ENCODE data around the gene LMNB1. TPM values are rescaled to one million over a fixed set of nuclear protein-coding genes. Genes with fewer than 3 reads are reported as not detected.

LMNB1 gene
- total RNA-seq, 3 donors from 2014 or later (not counting 1 experiment from before 2014, with no cell fraction given), result 31.2 to 57.8 (median 37.3) TPM

DNA sequence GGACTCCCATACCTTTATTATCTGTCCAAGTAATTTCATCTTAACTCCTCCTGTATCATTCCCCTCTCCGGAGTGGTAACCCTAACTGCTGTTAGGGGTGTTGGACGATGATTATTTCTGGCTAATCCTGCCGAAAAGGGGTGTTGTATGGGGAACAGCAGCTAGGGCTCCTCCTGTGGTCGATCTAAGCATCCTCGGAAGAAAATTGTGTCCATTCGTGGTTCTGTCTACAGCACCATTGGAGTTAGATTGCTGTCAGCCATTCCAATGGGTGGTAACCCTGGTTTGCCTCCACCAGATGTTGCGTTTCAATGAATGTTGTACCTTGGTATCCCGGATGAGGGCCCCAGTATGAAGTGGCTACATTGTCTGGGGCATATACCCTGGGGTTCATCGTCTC is 35.6 kb upstream of the LMNB1 start:
- no peaks in the 10 kb centered on the region for H3K4me1 Mint-ChIP-seq
- no peaks in the 10 kb centered on the region for H3K9me3 Mint-ChIP-seq
- no peaks in the 10 kb centered on the region for H3K27me3 ChIP-seq (ENCODE audit: control insufficient read depth, insufficient read depth, low read length)
- intact Hi-C loops (cut with micrococcal nuclease), result no loop called here
- no peaks in the 10 kb centered on the region for H3K36me3 ChIP-seq (ENCODE audit: control insufficient read depth, insufficient read depth, low read length)
- no peaks in the 10 kb centered on the region for H3K4me1 ChIP-seq (ENCODE audit: control insufficient read depth, insufficient read depth, low read length)
- no peaks in the 10 kb centered on the region for H3K36me3 Mint-ChIP-seq
- ATAC-seq (no peak), DNase-seq (no peak)
- WGBS (ENCODE audit: insufficient coverage), result 92% methylated on average over 8 of the region's 9 CpGs
- no peaks in the 10 kb centered on the region for H3K9me3 ChIP-seq (ENCODE audit: control insufficient read depth, insufficient read depth, low read length)
- TF ChIP-seq, protein P1, sequence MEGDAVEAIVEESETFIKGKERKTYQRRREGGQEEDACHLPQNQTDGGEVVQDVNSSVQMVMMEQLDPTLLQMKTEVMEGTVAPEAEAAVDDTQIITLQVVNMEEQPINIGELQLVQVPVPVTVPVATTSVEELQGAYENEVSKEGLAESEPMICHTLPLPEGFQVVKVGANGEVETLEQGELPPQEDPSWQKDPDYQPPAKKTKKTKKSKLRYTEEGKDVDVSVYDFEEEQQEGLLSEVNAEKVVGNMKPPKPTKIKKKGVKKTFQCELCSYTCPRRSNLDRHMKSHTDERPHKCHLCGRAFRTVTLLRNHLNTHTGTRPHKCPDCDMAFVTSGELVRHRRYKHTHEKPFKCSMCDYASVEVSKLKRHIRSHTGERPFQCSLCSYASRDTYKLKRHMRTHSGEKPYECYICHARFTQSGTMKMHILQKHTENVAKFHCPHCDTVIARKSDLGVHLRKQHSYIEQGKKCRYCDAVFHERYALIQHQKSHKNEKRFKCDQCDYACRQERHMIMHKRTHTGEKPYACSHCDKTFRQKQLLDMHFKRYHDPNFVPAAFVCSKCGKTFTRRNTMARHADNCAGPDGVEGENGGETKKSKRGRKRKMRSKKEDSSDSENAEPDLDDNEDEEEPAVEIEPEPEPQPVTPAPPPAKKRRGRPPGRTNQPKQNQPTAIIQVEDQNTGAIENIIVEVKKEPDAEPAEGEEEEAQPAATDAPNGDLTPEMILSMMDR (IDR thresholded peaks at IDR 0.05), result no peak
- H3K4me3 ChIP-seq (ENCODE audit: low read length), result no peak overlapping the region
- H3K27ac Mint-ChIP-seq, result no peak overlapping the region
- no peak overlapping the region for H3K27ac ChIP-seq (ENCODE audit: low read length)
- no peak overlapping the region for H3K4me3 Mint-ChIP-seq
- peaks cover 0 to 2% of the 10 kb centered on the region in 2 donors for H3K27me3 Mint-ChIP-seq (ENCODE audit: low read depth in 2 of 2)

DNA sequence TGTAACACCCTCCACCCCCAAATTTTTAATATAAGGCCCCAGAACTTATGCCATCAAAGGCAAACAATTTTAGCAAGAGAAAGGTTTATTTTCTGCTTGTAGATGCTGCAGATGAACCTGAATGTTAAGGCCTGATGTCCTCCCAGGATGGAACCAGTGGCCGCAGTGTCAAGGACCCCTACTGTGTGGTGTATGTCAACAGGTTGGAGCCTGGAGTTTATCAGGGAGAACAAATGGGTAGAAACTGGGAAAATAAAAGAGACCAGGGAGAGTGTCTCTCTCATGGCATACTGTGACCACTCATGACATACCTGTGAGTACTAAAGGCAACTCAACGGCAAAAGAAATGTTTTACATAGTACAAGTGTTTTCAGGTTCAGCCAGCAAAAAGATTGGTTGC is 34.5 kb upstream of the LMNB1 start:
- Histone ChIP-seq H3K27me3 (ENCODE audit: control insufficient read depth, insufficient read depth, low read length) (no peaks in the 10 kb centered on the region), H3K4me3 (ENCODE audit: low read length) (no peak overlapping the region), H3K9me3 (ENCODE audit: control insufficient read depth, insufficient read depth, low read length) (no peaks in the 10 kb centered on the region), H3K27ac (ENCODE audit: low read length) (no peak overlapping the region), H3K4me1 (ENCODE audit: control insufficient read depth, insufficient read depth, low read length) (no peaks in the 10 kb centered on the region), H3K36me3 (ENCODE audit: control insufficient read depth, insufficient read depth, low read length) (no peaks in the 10 kb centered on the region)
- ATAC-seq (no peak), DNase-seq (no peak)
- no peak overlapping the region for H3K4me3 Mint-ChIP-seq
- H3K27ac Mint-ChIP-seq, result no peak overlapping the region
- intact Hi-C loops (cut with micrococcal nuclease), result no loop called here
- peaks cover 0 to 2% of the 10 kb centered on the region in 2 donors for H3K27me3 Mint-ChIP-seq (ENCODE audit: low read depth in 2 of 2)
- no peaks in the 10 kb centered on the region for H3K9me3 Mint-ChIP-seq
- TF ChIP-seq, protein P1 (IDR thresholded peaks at IDR 0.05), result no peak
- WGBS (ENCODE audit: insufficient coverage), result 95% methylated on average over 2 of the region's 2 CpGs
- H3K36me3 Mint-ChIP-seq, result no peaks in the 10 kb centered on the region
- H3K4me1 Mint-ChIP-seq, result no peaks in the 10 kb centered on the region

DNA sequence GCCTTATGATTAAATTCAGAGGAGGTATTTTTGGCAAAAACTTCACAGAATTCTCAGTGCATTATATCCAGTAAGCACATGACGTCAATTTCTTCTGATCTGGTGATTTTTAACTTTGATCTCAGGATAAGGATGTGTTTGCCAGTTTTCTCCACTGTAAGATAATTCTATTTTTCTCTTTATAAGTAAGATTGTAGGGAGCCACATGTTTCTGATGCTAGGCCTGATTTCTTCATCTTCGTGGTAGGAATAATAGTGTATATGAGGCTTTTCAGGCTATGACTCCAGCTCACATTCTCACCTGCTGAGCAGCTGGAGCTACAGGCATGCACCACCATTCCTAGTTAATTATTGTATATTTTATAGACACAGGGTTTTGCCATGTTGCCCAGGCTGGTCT is 32.1 kb upstream of the LMNB1 start:
- intact Hi-C loops (cut with micrococcal nuclease), result no loop called here
- DNase-seq (no peak), ATAC-seq (no peak)
- Mint-ChIP-seq H3K36me3 (no peaks in the 10 kb centered on the region), H3K4me3 (no peak overlapping the region), H3K27ac (no peak overlapping the region), H3K27me3 (ENCODE audit: low read depth in 2 of 2) (peaks cover 0 to 2% of the 10 kb centered on the region in 2 donors), H3K4me1 (peaks cover 8 to 17% of the 10 kb centered on the region in 2 donors), H3K9me3 (no peaks in the 10 kb centered on the region)
- TF ChIP-seq, protein P1 (IDR thresholded peaks at IDR 0.05), result no peak
- Histone ChIP-seq H3K36me3 (ENCODE audit: control insufficient read depth, insufficient read depth, low read length) (no peaks in the 10 kb centered on the region), H3K27ac (ENCODE audit: low read length) (no peak overlapping the region), H3K4me3 (ENCODE audit: low read length) (no peak overlapping the region), H3K9me3 (ENCODE audit: control insufficient read depth, insufficient read depth, low read length) (no peaks in the 10 kb centered on the region), H3K4me1 (ENCODE audit: control insufficient read depth, insufficient read depth, low read length) (peaks cover 3% of the 10 kb centered on the region), H3K27me3 (ENCODE audit: control insufficient read depth, insufficient read depth, low read length) (no peaks in the 10 kb centered on the region)
- WGBS (ENCODE audit: insufficient coverage), result 100% methylated on average over 1 of the region's 2 CpGs

DNA sequence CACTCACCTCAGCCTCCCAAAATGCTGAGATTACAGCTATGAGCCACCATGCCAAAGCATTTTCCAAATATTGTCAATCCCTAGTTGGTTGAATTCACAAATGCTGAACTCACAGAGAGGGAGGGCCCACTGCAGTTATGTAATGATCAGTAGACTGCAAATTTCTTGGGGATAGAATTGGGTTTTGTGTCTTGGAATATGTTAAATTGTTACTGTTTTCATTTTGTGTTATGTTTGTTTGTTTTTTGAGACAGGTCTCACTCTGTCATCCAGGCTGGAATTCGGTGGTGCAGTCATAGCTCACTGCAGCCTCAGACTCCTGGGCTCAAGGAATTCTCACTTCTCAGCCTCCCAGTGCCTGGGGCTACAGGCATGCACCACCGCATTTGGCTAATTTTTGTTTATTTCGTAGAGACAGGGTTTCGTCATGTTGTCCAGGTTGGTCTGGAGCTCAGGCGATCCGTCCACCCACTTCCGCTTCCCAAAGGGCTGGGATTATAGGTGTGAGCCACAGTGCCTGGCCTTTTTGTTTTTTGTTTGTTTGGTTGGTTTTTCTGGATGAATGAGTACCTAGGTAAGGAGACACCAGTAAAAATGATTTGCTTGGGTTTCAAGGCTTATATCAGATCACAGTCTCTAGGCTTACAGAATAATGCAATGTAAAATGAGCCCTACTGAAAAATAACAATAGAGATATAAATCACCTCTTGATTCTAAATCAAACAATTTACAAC is 31.5 kb upstream of the LMNB1 start:
- Histone ChIP-seq H3K9me3 (ENCODE audit: control insufficient read depth, insufficient read depth, low read length) (no peaks in the 10 kb centered on the region), H3K27me3 (ENCODE audit: control insufficient read depth, insufficient read depth, low read length) (no peaks in the 10 kb centered on the region), H3K27ac (ENCODE audit: low read length) (no peak overlapping the region), H3K36me3 (ENCODE audit: control insufficient read depth, insufficient read depth, low read length) (no peaks in the 10 kb centered on the region), H3K4me3 (ENCODE audit: low read length) (no peak overlapping the region), H3K4me1 (ENCODE audit: control insufficient read depth, insufficient read depth, low read length) (peaks cover 3% of the 10 kb centered on the region)
- Mint-ChIP-seq H3K4me1 (peaks cover 8 to 17% of the 10 kb centered on the region in 2 donors), H3K27me3 (ENCODE audit: low read depth in 2 of 2) (no peaks in the 10 kb centered on the region), H3K27ac (no peak overlapping the region), H3K9me3 (no peaks in the 10 kb centered on the region), H3K36me3 (no peaks in the 10 kb centered on the region), H3K4me3 (no peak overlapping the region)
- TF ChIP-seq, protein P1 (IDR thresholded peaks at IDR 0.05), result no peak
- ATAC-seq, result no peak
- intact Hi-C loops (cut with micrococcal nuclease), result no loop called here
- no peak for DNase-seq
- WGBS (ENCODE audit: insufficient coverage), result 96% methylated on average over 7 of the region's 7 CpGs

All from natural killer cell (primary cell).